RWPE2 (cell line): Measurements from ENCODE around the gene ISG20.

Experiments used
- ATAC-seq: fragments of 200-7000 bp; cut with Tn5 transposase; 3 replicates; pipeline ENCODE4 v1.9.1; 2021; ENCODE audit warnings: low read depth
- DNase-seq: peaks from one replicate; pipeline ENCODE4 v3.0.0-alpha.2; 2020; ENCODE audit warnings: low spot score
- H3K27ac ChIP-seq: fragments of 450-650 bp; 2 replicates; pipeline ENCODE4 v1.5.1; 2017; ENCODE audit warnings: mild to moderate bottlenecking; ENCODE audit not compliant: poor library complexity, severe bottlenecking
- H3K27me3 ChIP-seq: fragments of 250-450 bp; sonication (Bioruptor Pico); 2 replicates; pipeline ENCODE4 v1.5.1; 2021; ENCODE audit warnings: mild to moderate bottlenecking, moderate library complexity; ENCODE audit not compliant: insufficient read depth, poor library complexity, severe bottlenecking
- H3K36me3 ChIP-seq: fragments of 250-450 bp; sonication (Bioruptor Pico); 2 replicates; pipeline ENCODE4 v1.5.1; 2020; ENCODE audit warnings: low read depth, mild to moderate bottlenecking, moderate library complexity
- H3K4me1 ChIP-seq: fragments of 250-450 bp; sonication (Bioruptor Pico); 2 replicates; pipeline ENCODE4 v1.5.1; 2021; ENCODE audit warnings: mild to moderate bottlenecking, moderate library complexity; ENCODE audit not compliant: insufficient read depth, poor library complexity, severe bottlenecking
- H3K4me3 ChIP-seq: fragments of 250-450 bp; sonication (Bioruptor Pico); 2 replicates; pipeline ENCODE4 v1.5.1; 2021; ENCODE audit warnings: mild to moderate bottlenecking, moderate library complexity; ENCODE audit not compliant: severe bottlenecking
- H3K9me3 ChIP-seq: fragments of 250-450 bp; sonication (Bioruptor Pico); 2 replicates; pipeline ENCODE4 v1.5.1; 2021; ENCODE audit warnings: mild to moderate bottlenecking, moderate library complexity; ENCODE audit not compliant: severe bottlenecking
- TF ChIP-seq, protein P1 (sequence below): fragments of 450-650 bp; IDR thresholded peaks from one replicate; pipeline ENCODE4 v1.5.1; 2017; ENCODE audit warnings: mild to moderate bottlenecking, moderate library complexity; ENCODE audit not compliant: poor library complexity, severe bottlenecking

Gene ISG20

DNA sequence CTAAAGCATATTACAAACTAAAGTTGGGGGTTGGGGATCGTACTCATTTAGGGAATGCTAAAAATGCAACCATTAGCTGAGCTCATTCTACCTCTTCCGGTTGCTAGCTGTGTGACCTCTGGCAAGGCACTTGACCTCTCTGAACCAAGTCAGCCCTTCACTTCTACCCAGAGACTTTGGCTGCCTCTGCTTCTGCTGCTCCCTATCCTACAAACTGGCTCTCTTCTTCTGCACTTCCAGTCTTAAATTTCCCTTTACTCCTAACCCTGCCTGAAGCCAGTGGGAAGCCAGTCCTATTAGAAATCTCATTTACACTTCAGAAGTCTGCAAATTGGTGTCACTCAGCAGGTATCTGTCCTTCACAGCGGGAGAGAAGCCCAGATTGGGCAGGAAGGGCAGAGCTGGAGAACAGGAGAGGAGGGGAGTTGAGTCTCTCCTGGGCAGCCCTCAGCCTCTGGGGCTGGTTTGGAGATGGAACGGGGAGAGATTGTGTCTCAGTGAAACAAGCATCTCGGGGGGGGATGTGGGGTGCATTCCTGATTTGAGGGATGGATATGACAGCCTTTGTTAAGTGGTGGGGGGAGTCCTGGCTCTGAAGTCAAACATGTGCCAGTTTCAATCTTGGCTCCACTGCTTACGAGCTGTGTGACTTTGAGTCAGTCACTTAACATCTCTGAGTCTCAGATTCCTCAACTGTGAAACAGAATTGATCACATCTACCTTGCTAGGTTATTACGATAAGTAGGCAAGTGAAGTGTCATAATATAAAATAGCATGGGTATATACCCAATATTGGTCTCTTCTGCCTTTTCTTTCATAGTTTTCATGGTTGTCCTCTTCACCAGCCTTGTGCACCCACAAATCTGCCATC is 25.5 kb upstream of the ISG20 start:
- Histone ChIP-seq H3K27ac (no peak overlapping the region), H3K36me3 (no peaks in the 10 kb centered on the region), H3K4me1 (no peaks in the 10 kb centered on the region), H3K27me3 (peaks cover 4% of the 10 kb centered on the region), H3K4me3 (no peak overlapping the region), H3K9me3 (no peaks in the 10 kb centered on the region)
- TF ChIP-seq, protein P1, sequence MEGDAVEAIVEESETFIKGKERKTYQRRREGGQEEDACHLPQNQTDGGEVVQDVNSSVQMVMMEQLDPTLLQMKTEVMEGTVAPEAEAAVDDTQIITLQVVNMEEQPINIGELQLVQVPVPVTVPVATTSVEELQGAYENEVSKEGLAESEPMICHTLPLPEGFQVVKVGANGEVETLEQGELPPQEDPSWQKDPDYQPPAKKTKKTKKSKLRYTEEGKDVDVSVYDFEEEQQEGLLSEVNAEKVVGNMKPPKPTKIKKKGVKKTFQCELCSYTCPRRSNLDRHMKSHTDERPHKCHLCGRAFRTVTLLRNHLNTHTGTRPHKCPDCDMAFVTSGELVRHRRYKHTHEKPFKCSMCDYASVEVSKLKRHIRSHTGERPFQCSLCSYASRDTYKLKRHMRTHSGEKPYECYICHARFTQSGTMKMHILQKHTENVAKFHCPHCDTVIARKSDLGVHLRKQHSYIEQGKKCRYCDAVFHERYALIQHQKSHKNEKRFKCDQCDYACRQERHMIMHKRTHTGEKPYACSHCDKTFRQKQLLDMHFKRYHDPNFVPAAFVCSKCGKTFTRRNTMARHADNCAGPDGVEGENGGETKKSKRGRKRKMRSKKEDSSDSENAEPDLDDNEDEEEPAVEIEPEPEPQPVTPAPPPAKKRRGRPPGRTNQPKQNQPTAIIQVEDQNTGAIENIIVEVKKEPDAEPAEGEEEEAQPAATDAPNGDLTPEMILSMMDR: no peak
- DNase-seq (no peak), ATAC-seq (no peak)

DNA sequence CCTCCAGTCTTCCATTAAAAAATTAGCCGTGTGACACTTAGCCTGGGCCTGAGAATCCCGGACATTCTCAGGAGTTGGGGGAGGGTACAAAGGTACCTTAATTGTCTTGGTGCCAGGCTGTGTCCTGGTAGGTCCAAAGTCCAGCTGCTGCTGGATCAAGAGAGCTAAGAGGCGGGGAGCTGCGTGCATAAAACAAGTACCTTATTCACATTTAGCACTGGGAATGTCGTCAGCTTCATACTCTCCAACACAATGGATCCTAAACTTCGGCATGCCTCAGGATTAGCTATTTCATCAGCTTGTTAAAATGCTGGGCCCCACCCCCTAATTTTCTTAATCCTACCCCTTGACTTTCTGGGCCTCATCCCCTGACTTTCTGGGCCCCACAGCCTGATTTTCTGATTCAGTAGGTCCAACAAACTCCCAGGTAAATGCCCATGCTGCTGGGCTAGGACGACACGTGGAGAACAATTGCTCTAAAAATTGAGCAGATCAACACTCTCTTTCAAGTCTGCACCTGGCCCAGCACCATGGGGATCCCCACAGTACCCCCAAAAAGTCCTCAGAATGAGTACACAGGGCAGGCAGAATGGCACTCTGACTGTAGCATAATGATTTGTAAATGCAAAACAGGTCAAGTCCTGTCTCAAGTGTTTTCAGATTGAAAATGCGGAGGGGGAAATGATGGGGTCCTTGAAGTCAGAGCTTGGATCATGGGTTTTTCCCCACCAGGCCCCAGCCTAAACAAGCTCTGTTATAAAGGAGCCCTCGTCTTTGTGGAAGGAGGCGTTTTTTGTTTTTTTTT is 23.3 kb upstream of the ISG20 start:
- Histone ChIP-seq H3K9me3 (no peaks in the 10 kb centered on the region), H3K4me3 (no peak overlapping the region), H3K36me3 (no peaks in the 10 kb centered on the region), H3K27me3 (no peaks in the 10 kb centered on the region), H3K27ac (no peak overlapping the region), H3K4me1 (no peaks in the 10 kb centered on the region)
- ATAC-seq (no peak), DNase-seq (no peak)
- TF ChIP-seq, protein P1: no peak

DNA sequence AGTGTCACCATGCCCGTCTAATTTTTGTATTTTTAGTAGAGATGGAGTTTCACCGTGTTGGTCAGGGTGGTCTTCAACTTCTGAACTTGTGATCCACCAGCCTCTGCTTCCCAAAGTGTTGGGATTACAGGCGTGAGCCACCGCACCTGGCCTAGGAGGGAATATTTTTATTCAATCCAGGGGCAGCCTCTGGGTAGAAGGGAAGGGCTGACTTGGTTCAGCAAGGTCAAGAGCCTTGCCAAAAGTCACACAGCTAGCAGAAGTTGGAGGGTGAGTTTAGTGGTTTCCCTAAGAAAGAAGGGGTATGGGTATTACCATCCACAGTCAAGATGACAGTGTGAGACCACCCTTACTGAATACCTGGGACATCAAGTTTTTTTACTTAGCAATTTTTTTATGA is 22.6 kb upstream of the ISG20 start:
- no peak overlapping the region for H3K4me3 ChIP-seq
- no peaks in the 10 kb centered on the region for H3K36me3 ChIP-seq
- H3K4me1 ChIP-seq: no peaks in the 10 kb centered on the region
- no peak for DNase-seq
- no peak overlapping the region for H3K27ac ChIP-seq
- no peak for ATAC-seq
- TF ChIP-seq, protein P1: no peak
- no peaks in the 10 kb centered on the region for H3K9me3 ChIP-seq
- H3K27me3 ChIP-seq: no peaks in the 10 kb centered on the region

DNA sequence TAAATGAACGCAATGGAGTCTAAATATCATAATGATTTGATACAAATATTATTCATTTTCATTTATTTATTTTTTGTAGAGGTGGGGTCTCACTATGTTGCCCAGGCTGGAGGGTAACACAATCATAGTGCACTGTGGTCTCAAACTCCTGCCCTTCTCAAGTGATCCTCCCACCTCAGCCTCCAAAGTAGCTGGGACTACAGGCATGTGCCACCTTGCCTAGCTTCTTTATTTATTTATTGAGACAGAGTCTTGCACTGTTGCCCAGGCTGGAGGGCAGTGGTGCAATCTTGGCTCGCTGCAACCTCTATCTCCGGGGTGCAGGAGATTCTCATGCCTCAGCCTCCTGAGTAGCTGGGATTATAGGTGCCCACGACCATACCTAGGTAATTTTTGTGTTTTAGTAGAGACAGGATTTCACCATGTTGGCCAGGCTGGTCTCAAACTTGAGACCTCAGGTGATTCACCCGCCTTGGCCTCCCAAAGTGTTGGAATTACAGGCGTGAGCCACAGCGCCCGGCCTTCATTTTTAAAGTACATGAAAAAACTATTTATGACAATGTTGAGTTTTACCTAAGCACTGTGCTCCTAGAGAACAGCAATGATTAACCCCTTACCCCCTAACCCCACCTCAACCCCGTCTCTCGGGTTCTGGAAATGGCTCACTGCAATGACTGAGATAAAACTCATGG is 21.6 kb upstream of the ISG20 start:
- Histone ChIP-seq H3K27me3 (no peaks in the 10 kb centered on the region), H3K4me1 (no peaks in the 10 kb centered on the region), H3K36me3 (no peaks in the 10 kb centered on the region), H3K9me3 (no peaks in the 10 kb centered on the region), H3K27ac (no peak overlapping the region), H3K4me3 (no peak overlapping the region)
- TF ChIP-seq, protein P1: no peak
- DNase-seq (no peak), ATAC-seq (no peak)
